GM19035 (cell line): ENCODE results near the gene TSPYL2.

ENCODE experiments used
- ATAC-seq: cut with Tn5 transposase; IDR thresholded peaks from one replicate; pipeline ENCODE4 v1.9.1; 2021; ENCODE audit not compliant: unreplicated experiment

The TSPYL2 gene

DNA sequence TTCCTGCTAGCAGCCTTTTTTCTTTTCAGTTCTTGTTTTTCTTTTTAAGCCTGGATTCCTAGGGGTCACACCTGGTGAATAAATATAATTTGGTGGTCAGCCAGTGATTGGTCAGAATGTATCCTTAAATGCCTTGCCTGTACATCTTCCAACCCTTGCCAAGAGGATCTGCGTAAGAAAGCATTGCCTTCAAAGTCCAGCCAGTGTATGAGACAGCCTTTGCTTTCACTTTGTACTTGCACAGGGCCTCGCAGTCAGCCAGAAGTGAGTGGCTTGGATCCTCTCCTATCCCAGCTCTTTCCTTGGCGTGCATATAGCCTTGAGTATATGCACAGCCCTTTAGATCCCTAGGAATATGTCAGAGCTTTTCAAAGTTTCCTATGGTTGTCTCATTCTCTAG is 33.9 kb downstream of the TSPYL2 start:
- ATAC-seq = no peak

DNA sequence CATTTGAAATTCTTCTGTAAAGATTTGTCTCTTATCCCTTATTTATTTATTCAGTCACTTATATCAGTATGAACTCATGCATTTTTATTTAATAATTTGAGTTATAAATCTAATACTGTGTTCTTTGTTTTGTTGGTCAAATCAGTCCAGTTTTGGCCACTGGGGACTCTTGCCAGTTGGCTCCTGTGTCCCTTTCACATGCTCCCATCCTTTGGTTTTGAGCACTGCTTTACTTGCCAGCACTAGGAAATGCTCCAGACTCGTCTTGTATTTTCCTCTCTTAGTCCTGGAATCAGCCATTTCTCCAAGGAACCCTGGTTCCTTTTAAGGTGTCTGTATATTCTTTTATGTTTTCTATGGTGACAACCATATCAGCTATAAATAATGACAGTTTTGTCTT is 39.8 kb downstream of the TSPYL2 start:
- ATAC-seq = no peak

DNA sequence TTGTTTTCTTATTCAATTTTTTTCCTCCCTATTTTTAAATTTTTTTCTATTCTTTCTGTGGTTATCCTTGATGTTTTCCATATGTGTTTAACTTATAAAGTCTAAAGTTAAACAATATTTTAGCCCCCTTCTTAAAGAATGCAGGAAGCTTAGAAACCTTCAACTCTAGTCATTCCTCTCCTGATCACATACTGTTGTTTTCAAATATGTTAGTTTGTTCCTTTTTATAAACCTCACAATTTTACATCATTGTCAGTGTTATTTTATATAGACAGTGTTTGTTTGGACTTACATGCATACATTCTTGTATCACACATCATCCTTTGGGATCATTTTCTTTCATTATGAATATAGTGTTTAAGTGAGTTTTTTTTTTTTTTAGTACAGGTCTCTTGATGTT is 43.3 kb downstream of the TSPYL2 start:
- ATAC-seq = no peak

DNA sequence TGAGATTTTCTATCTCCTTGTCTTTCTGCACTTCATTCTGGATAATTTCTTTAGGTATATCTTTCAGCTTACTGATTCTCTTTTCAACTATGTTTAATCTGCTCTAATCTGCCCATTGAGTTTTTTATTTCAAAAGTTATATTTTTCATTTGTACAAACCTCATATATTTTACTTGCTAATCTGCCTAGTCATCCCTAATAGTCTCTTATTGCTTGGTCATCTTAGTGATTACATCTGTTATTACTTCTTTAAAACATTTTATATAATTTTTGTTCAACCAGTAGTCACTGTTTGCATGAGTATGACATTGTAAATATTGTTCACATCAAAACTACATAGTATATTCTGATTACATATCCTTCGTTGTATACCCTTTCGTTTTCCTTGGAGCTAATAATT is 44.2 kb downstream of the TSPYL2 start:
- ATAC-seq = no peak

DNA sequence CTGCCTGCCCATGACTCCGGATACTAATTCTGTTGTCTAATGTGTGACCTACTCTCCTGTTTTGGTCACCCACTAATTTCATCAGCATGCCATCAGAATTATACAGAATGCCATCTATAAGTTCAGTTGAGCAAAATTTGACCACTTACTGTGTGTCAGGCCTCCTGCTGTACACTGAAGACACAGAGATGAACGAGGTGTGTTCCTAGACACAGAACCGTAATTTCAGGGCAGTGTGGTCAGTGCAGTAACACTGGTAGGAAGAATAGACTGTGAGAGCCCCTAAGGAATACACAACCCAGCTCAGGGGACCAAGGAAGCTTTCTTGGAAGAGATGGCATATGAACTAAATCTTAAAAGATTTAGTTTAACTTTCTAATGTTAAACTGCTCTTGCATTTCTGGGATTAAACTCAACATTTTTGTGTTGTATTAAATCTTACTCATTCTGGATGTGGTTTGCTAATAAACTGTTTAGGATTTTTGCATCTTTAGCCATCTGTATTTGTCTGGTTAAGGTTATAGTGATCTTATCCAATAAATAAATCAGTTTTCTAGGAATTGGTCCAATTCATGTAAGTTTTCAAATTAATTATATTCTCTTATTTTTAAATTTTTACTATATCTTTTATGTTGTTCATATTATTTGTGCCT is 46.1 kb downstream of the TSPYL2 start:
- ATAC-seq = no peak

DNA sequence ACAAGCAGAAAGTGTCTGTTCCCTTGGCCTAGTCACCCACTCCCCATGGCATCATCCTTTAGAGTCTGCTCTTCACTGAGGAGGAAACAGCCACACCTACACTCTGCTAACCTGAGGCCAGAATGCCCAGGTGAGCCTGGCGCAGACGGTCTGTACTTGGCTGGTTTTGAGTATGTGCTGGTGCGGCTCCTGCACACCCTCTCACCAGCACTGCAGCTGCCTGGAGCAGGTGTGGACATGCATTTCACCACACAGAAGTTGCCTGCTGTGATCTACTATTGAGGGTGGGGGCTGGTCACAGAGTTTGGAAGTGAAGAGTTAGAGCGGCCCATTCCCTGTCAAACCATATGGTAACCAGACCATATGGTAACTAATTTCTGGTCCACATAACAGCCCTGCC is 51.2 kb downstream of the TSPYL2 start:
- no peak for ATAC-seq

DNA sequence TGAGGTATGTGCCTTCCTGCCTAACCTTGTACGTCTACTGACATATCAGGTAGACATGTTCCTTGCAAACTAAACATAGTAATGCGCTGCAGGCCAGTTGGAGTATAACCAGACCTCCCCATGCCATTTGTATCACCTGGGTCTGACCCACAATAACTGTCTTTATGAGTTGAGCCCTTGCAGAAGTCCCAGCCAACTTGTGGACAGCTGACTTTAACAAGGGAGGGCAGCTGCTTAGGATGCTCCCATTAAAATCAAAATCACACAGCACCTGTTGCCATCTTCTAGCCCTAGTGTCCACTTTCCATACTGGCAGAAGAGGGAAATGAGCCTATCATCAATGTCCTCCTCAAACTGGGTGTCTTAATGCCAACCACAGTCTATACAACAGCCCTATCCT is 53.4 kb downstream of the TSPYL2 start:
- ATAC-seq = no peak
